Activated naive CD8-positive, alpha-beta T cell treated with anti-CD3 and anti-CD28 coated beads, Interleukin-2, amount 50 U/mL, for 16 hours (primary cell): ENCODE measurements around the gene MARCHF6.
"Not testable (repeated sequence)": the region's sequence is repeated elsewhere in the genome, so short reads cannot be mapped to it uniquely, and the experiment has no call there.

Experiments used
- DNase-seq: peaks from one replicate; pipeline ENCODE4 v3.0.0-alpha.2; 2020; ENCODE audit warnings: low read depth, low spot score

The MARCHF6 gene

DNA sequence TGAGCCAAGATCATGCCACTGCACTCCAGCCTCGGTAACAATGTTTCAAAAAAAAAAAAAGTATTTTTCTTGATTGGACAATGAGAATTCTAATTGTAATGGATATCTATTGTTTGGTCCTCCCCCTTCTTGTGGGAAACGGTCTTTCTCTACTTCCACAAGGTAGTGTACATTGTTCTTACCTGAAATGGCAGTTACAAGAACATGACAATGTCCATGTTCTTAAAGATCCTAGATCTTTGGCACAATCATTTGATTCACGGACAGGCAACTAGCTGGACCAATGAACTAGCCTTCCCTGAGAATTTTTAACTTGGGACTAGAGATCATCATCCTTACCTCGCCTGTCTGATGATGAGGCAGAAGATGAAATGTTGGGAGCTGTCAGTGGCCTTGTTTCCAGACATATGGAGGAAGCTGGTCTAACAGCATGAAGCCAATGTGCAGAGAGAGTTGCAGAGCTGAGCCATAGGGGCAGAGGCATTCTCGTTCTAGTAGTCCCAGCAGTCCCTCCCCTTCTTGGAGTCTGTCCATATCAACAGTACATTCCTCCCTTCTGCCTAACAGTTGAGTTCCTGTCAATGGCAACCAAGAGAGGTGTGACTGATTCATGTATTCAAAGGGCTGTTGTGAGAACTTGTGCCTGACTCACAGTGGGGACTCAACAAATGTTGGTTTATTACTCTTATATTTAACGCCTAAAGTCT is 2.1 kb upstream of the MARCHF6 start:
- DNase-seq = no peak

DNA sequence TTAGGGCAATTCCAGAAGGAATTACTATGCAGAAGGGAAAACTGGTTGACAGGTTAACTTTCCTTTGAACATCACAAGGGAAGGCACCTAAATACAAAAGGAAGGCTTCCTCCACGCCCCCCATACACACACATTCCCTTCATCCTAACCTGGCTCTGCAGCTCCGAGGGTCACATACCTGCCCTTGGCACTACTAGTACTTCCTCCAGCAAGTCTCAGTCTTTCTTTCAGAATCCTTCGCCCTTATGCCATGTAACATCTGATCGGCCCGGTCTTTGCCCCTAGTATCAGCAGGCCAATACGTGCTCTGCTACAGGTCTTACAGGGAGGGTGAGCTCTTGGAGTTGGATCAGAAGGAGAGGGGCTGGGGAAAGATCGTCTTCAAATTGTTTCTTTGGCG is 1.6 kb upstream of the MARCHF6 start:
- no peak for DNase-seq

DNA sequence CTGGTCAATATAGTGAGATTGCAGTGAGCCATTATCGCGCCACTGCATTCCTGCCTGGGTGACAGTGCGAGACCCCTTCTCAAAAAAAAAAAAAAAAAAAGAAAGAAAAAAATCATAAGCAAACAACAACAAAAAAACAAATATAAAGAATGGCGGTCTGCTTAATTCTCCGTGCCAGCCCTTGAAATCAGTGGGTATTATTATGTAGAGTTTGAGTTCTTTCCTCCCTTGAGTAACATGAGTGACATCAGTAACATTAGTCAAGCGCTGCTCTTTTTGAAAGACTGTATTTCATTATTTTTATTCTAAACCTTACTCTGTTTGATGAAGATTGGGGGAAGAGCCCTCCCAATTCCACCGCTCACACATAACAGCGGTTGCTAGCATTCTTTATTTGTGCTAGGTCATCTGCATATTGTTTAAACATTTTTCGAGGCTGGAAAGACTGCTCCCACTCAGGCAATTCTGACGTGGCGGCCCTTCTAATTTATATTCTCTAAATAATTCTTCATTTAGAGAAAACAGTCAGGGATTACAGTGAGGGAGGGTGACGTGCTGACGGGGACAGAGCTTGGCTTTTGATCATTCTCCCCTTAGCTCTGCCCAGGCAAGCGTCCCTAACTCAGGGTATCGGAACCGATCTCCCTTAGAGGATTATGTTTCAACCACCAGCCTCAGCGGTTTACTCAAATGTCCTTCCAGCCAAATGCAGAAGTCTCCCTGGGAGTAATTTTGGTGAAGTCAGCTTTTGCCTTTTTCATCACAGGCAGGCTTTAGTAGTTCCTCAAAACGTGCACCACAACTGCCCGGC is 860 bp upstream of the MARCHF6 start:
- DNase-seq = no peak

DNA sequence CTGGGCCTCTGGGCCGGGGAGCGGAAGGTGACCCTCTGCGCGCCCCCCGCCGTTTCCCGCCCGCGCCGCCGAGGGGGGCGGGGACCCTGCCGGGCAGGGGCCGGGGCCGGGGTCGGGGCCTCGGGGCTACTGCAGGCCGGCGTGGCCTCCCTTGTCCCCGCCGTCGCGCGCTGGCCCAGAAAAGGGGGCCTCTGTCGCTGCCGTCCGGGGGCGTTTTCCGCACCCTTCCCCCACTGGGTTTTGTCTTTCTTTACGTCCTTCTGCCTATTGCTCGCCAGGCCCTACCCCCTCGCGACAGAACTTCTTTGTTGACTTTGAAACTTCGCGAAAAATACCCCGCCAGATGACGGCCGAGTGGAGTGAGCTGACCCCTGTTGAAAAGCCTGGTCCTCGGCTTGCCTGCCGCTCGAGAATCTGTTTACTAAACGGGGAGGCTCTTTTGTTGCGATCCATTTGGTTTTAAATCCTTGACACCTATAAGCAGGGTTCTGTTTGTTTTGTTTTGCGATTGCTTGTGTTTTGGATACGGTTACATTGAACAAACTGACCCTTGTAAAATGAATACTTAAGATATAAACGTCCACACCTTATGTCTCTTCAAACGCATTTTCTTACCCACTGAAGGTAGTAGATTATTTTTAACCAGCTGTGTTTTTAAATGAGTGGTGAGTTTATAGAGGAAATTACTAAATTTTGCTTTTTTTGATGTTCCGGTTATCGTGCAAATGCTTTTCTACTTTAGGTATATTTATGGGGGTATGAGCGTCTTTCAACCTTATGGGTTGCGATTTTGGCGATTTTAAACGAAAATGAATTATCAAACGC is 765 bp downstream of the MARCHF6 start:
- DNase-seq = no peak

DNA sequence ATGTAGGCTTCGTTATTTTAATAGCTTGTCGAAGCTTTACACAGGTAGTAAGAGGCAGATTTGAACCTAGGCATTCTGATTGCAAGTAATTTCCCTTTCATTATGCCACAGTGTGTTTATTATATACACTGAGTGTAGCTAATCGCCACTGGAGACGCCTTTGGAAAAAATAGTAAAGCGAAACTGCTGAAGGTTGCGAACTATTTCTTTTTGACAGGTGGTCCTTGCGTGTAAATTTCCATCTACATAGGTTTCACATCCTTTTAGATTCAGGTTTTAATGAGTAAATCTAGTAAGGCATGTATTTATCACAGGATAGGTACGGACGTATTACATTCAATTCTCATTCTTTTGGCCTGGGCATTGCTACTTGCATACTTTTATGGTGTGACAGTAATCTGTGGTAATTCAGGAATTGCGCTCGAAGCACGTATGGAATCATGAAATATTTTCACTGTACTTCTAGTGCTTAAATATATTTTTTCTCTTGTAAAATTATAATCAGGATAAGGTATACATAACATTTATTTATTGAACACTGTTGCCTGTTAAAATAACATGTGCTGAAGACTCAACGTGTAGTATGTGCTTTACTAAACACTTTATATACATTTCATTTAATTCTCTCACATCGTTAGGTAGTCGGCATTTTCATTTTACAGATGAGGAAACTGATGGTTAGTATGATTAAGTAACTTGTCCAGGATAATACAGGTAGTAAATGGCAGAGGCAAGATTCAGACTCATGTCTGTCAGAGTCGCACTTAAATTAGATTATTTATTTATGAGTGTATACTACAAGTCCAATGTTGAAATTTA is 1.8 kb downstream of the MARCHF6 start:
- DNase-seq = no peak

DNA sequence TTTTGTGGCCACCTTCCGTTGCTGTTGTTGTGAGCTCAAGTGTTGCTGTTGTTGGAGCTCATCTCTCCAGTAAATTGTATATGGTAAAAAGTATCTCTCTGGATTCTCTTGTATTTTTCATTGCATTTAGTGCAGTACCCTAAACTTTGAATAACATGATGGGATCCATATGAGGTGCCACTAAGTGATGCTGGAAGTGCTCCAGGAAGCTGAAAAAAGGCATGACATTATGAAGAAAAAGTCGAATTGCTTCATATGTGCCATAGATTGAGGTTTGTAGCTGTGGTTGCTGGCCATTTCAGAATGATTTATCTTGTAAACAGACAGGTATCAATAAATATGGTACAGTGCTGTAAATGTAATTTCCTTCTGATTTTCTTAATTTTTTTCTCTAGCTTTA is 5.5 kb downstream of the MARCHF6 start:
- no peak for DNase-seq

DNA sequence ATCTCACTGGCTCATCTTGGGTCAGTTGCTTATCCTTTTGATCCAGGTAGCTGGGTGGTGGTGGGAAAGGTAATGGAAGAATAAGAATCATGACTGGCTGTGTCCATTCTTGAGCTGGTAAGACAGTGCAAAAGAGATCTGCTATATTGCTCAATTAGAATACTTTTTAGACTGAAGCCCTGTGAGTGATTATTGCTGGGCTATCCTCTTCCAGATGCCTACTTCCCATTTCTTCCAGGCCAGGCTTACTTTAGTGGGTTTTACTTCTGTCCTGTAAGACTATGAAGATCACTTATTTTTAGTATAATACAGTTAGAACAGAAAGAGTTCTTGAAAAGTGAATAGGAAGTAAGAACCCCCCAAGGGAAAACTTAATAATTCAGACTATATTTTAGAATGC is 7.2 kb downstream of the MARCHF6 start:
- DNase-seq = no peak

DNA sequence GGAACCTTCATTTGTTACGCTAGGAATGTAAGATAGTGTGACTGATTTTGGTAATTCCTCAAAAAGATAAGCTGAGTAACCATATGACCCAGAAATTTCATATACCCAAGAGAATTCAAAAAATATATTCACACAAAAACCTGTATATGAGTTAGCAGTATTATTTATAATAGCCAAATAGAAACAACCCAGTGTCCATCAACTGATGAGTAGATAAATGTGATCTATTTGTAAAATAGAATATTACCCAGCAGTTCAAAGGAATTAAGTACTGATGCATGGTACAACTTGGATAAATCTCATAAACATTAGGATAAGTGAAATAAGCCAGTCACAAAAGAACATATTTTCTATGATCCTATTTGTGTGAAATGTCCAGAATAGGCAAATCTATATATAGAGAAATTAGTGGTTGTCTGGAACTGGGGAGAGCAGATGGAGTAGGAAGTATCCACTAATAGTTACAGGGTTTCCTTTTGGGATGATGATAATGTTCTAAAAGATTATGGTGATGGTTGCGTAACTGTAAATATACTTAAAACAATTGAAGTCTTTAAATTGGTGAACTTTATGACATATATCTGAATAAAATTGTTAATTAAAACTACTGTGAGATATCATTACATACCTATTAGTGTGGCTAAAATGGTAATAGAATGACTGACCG is 10.2 kb downstream of the MARCHF6 start:
- DNase-seq = no peak

DNA sequence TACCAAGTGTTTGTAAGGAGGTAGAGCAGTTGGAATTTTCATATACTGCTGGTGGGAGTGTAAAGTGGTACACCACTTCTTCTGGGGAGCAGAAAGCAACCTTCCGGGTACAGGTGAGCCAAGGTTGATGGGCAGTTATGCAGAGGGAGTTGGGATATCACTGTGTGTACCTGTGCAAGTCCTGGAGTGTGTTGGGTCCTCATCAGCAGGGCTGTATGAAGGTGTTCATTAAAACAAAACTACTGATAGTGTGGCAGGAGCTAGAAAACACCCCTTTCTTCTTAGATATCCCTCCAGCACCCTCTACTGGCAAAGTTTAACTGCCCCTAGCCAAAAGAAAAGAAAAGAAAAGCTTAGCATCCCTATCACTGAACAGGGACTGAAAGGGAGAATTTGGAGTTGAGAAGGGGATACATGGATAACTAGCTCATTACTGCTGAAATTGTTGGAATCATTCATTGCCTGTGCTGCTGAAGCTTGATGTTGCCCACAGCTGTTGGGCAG is 10.7 kb downstream of the MARCHF6 start:
- DNase-seq = no peak

DNA sequence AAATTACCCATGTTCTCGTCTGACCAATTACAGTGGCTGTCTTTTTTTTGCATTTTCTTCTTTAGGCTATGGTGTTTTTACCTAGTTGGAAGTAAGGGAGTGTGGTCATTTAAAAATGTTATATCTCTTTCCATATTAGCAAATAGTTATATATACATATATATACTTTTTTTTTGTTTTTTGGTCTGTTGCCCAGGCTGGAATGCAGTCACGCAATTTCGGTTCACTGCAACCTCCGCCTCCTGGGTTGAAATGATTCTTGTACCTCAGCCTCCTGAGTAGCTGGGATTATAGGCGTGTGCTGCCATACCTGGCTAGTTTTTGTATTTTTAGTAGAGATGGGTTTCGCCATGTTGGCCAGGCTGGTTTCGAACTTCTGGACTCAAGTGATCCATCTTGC is 12.3 kb downstream of the MARCHF6 start:
- no peak for DNase-seq

DNA sequence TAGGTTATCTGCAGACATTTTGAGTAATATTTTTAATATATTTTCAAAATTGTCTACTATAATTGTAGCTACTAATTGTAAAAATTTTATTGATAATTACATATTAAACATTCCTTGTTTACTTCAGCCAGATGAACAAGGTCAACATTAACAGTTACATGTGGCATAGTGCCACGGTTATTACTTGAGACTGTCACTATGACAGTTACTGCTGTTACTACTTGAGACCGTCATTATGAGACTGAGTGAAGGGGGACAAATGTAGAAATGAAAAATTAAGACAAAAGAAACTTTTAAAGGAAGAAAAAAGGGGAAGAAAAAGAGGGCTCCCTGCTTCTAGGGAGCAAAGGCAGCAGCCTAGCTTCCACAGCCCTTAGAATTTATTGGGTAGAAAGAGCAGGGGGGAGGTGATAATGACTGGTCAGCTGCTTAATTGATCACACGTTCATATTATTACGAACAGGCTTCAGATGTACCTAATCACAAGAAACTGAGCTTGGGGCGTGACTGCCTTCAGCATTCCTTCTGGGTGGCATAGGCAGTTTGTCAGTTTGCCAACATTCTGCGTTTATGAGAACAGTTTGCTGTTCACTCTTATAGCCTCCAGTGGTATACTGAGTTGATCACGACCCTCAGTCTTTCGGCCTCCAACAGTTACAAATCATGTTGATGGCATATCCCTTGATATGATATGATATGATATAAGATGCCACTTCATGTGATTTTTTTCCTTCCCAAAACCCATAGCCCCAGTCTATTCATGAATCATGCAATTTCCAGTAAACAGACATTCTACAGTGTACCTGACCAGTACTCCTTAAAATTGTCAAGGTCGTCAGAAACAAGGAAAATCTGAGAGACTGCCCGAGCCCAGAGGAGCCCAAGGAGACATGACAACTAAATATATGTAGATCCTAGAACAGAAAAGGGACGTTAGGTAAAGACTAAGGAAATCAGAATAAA is 13.1 kb downstream of the MARCHF6 start:
- no peak for DNase-seq

DNA sequence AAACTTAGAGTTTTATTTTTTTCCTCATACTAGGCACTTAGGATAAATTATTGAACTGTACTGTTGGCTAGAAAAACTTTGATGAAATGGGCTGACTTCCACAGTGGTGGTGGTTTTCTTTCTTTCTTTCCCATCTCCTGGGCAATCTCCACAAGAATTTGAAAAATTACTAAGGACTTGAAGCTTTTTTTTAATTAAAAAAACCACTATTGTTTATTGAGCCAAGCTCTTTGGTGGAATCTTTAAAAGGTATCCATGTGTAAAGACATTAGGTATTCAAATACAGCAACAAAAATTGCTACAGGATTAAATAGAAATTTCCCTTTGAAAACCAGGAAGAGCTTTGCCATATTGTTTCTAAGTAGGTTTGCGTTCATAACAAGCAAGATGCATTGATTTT is 14.1 kb downstream of the MARCHF6 start:
- no peak for DNase-seq

DNA sequence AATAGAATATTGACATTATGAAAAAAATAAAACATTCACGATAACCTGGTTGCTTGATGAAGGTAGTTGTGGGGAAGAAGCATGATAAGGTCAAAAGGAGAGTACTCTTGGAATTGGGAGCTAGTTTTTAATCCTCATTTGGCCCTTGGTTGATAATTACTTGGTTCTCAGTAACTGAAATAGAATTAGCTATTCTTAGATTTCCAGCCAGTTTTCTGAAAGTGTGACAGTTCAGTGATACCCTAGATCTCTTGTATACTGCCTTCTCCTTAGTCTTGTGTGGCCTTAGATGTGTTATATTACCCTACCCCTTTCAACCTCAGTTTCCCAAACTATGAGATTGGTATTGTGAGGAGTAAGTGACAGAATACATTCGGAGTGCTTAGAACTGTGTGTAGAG is 17.4 kb downstream of the MARCHF6 start:
- no peak for DNase-seq

DNA sequence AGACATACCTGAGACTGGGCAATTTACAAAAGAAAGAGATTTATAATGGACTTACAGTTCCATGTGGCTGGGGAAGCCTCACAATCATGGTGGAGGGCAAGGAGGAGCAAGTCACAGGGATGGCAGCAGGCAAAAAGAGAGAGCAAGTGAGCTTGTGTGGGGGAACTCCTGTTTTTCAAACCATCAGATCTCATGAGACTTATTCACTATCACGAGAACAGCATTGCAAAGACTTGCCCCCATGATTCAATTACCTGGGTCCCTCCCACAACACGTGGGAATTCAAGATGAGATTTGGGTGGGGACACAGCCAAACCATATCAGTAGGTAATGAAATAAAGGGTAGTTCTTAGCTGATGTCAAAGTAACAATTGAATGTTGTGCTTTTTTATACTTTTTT is 17.9 kb downstream of the MARCHF6 start:
- DNase-seq = not testable (repeated sequence)

DNA sequence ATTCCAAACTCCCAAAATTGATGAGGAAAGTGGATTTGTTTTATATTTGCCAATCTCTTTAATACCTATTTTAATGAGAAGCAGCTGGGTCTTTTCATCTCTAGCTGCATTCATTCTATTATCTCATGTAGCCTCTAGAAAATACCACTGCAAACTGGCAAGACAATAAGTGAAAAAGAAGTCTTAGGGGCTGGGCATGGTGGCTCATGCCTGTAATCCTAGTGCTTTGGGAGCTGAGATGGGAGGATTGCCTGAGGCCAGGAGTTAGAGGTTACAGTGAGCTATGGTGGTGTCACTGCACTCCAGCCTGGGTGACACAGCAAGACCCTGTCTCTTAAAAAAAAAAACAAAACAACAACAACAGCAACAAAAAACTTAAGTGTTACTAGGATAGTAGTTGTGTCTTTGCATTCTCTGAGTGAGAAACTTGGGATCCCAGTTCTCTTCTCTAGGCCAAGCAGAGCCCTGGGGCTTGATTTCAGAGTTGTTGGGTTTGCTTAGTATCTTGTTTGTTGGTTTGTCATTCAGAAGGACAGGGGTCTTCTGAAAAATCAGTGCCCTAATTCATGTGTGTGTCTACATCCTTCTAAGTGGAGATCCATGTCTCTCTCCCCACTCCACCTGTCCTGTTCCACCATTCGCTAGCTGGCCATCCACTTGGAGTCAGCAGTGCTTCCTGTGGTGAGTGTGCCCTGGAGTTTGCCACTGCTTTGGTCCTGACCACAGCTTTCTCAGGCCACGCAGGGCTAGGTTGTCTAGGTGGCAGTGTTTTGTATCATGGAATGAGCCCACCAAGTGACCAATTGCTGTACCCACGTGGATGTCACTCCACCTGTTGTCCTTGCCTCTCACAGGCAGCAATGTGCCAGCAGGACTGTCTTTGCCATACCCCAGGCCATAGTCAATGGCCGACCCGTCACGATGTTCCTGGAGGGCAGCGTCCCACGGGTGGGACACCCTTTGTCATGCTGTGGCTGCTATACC is 19.5 kb downstream of the MARCHF6 start:
- DNase-seq = no peak

DNA sequence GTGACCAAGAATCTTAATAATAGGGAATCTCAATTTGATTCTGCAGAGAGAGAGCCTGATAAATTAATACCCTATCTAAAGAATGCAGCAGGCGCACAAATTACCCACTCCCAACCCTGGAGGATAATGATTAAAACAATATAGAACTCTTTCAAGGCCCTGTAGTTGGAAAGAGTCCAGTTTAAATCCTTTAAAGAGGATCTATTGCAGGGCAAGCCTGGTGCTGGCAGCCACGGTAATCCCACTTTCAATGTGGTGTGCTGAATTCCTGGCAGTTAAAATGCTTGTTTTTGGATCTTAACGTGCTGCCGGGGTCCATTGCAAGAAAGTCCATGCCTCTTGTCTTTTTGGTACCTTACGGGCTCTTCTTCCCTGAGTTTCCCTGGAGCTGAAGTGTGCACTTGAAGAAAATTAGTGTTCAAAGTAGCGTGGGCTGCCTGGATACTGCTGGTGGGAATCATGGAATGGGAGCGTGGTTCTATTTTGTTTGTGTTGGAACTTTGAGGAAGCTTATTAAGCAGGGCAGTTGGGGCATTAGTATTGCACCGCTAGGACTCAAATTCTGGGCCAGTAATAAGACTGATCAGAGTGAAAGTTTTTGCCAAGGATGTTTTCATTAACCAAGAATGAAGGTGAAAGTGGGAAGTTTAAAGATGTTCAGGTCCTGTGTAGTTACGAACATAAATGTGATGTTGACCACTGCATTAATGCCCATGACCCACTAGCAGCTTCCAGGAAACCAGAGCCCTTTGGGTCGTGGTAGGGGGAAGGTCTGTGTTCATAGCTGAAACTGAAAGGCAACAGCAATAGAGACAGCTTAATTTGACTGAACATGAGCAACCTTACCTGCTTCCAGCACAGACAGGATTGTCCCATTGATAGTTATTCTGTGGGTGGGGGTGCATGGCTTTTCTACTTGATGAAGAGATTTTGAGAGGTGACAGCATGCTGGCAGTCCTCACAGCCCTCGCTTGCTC is 20.8 kb downstream of the MARCHF6 start:
- no peak for DNase-seq

DNA sequence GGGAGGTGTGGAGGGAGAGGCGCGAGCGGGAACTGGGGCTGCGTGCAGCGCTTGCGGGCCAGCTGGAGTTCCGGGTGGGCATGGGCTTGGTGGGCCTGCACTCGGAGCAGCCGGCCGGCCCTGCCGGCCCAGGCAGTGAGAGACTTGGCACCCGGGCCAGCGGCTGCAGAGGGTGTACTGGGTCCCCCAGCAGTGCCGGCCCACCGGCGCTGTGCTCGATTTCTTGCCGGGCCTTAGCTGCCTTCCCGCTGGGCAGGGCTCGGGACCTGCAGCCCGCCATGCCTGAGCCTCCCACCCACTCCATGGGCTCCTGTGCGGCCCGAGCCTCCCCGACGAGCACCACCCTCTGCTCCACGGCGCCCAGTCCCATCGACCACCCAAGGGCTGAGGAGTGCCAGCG is 21.7 kb downstream of the MARCHF6 start:
- not testable (repeated sequence) for DNase-seq
